ENCODE measurements around the gene RPL27.

RPL27 gene

GRCh38 chr17:43024407-43025289 is 26.4 kb downstream of the RPL27 start, which contains the start of gene RND2:
TSS of gene RND2 (plus strand) at chr17:43025231. CDS start at chr17:43025348, 117 bp downstream.
- Histone ChIP-seq H3K27me3 (ENCODE audit: control insufficient read depth, insufficient read depth, low read length) (no peaks in the 10 kb centered on the region), H3K36me3 (ENCODE audit: control insufficient read depth, insufficient read depth, low read length) (peaks cover 27% of the 10 kb centered on the region), H3K9me3 (ENCODE audit: control insufficient read depth, insufficient read depth, low read length) (no peaks in the 10 kb centered on the region), H3K9ac (ENCODE audit: low read depth, low read length) (peak within 1 kb of the TSS; percentile 90), H3K4me3 (ENCODE audit: low read depth, low read length) (peak within 1 kb of the TSS; percentile 94), H3K27ac (ENCODE audit: low read depth, low read length) (peak within 1 kb of the TSS; percentile 98), H3K4me1 (ENCODE audit: control insufficient read depth, insufficient read depth, low read length) (peaks cover 29% of the 10 kb centered on the region)

GRCh38 chr17:43025290-43025657 is 27.1 kb downstream of the RPL27 start:
- H3K4me1 ChIP-seq (ENCODE audit: control insufficient read depth, insufficient read depth, low read length), result peaks cover 22% of the 10 kb centered on the region
- H3K9ac ChIP-seq (ENCODE audit: low read depth, low read length), result no peak overlapping the region
- H3K9me3 ChIP-seq (ENCODE audit: control insufficient read depth, insufficient read depth, low read length), result no peaks in the 10 kb centered on the region
- peaks cover 24% of the 10 kb centered on the region for H3K36me3 ChIP-seq (ENCODE audit: control insufficient read depth, insufficient read depth, low read length)
- H3K27ac ChIP-seq (ENCODE audit: low read depth, low read length), result no peak overlapping the region
- no peaks in the 10 kb centered on the region for H3K27me3 ChIP-seq (ENCODE audit: control insufficient read depth, insufficient read depth, low read length)
- H3K4me3 ChIP-seq (ENCODE audit: low read depth, low read length), result peak overlapping the region; percentile 73

- Histone ChIP-seq H3K9me3 (ENCODE audit: control insufficient read depth, insufficient read depth, low read length) (no peaks in the 10 kb centered on the region), H3K27me3 (ENCODE audit: control insufficient read depth, insufficient read depth, low read length) (no peaks in the 10 kb centered on the region), H3K4me3 (ENCODE audit: low read depth, low read length) (peak overlapping the region; percentile 73), H3K4me1 (ENCODE audit: control insufficient read depth, insufficient read depth, low read length) (peaks cover 20% of the 10 kb centered on the region), H3K27ac (ENCODE audit: low read depth, low read length) (no peak overlapping the region), H3K9ac (ENCODE audit: low read depth, low read length) (no peak overlapping the region), H3K36me3 (ENCODE audit: control insufficient read depth, insufficient read depth, low read length) (peaks cover 24% of the 10 kb centered on the region)
Observed at GRCh38 chr17:43025766-43026537, 27.7 kb downstream of the RPL27 start.

GRCh38 chr17:43026595-43026994 is 28.4 kb downstream of the RPL27 start:
- H3K9ac ChIP-seq (ENCODE audit: low read depth, low read length), result no peak overlapping the region

GRCh38 chr17:43027091-43028032 is 29.1 kb downstream of the RPL27 start:
- Histone ChIP-seq H3K36me3 (ENCODE audit: control insufficient read depth, insufficient read depth, low read length) (peaks cover 24% of the 10 kb centered on the region), H3K27me3 (ENCODE audit: control insufficient read depth, insufficient read depth, low read length) (no peaks in the 10 kb centered on the region), H3K4me1 (ENCODE audit: control insufficient read depth, insufficient read depth, low read length) (peaks cover 28% of the 10 kb centered on the region), H3K4me3 (ENCODE audit: low read depth, low read length) (peak overlapping the region; percentile 18), H3K9ac (ENCODE audit: low read depth, low read length) (no peak overlapping the region), H3K27ac (ENCODE audit: low read depth, low read length) (peak overlapping the region; percentile 70), H3K9me3 (ENCODE audit: control insufficient read depth, insufficient read depth, low read length) (no peaks in the 10 kb centered on the region)

More at GRCh38 chr17:43026595-43026994, 28.4 kb downstream of the RPL27 start:
- 0 out of 2 replicates have a peak overlapping the region, but pooled peaks have one; percentile 18 for H3K4me3 ChIP-seq (ENCODE audit: low read depth, low read length)
- no peaks in the 10 kb centered on the region for H3K9me3 ChIP-seq (ENCODE audit: control insufficient read depth, insufficient read depth, low read length)
- H3K27ac ChIP-seq (ENCODE audit: low read depth, low read length), result peak overlapping the region; percentile 70
- peaks cover 26% of the 10 kb centered on the region for H3K4me1 ChIP-seq (ENCODE audit: control insufficient read depth, insufficient read depth, low read length)
- no peaks in the 10 kb centered on the region for H3K27me3 ChIP-seq (ENCODE audit: control insufficient read depth, insufficient read depth, low read length)
- H3K36me3 ChIP-seq (ENCODE audit: control insufficient read depth, insufficient read depth, low read length), result peaks cover 24% of the 10 kb centered on the region

DNA sequence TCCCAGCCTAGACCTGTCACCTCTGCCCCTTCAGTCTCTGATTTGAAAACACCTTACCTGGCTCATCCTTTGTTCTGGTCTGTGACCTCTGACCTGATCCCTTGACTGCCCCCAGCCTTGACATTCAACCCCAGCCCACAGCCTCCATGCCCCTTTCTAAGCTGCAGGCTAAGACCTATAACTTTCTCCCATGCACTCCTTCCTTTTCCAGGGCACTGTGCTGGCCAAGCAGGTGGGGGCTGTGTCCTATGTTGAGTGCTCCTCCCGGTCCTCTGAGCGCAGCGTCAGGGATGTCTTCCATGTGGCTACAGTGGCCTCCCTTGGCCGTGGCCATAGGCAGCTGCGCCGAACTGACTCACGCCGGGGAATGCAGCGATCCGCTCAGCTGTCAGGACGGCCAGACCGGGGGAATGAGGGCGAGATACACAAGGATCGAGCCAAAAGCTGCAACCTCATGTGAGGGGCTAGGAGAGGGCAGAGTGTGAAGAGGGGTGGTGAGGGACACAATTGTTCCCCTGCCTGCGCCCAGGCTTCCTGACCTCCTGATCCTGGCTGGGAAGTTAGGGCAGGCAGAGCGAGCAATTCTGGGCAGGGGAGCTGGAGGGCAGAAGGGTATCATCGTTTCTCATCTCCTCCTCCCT is 30.1 kb downstream of the RPL27 start:
- peaks cover 28% of the 10 kb centered on the region for H3K4me1 ChIP-seq (ENCODE audit: control insufficient read depth, insufficient read depth, low read length)
- H3K9me3 ChIP-seq (ENCODE audit: control insufficient read depth, insufficient read depth, low read length), result no peaks in the 10 kb centered on the region
- no peak overlapping the region for H3K9ac ChIP-seq (ENCODE audit: low read depth, low read length)
- peak overlapping the region; percentile 70 for H3K27ac ChIP-seq (ENCODE audit: low read depth, low read length)
- peaks cover 24% of the 10 kb centered on the region for H3K36me3 ChIP-seq (ENCODE audit: control insufficient read depth, insufficient read depth, low read length)
- H3K4me3 ChIP-seq (ENCODE audit: low read depth, low read length), result no peak overlapping the region
- no peaks in the 10 kb centered on the region for H3K27me3 ChIP-seq (ENCODE audit: control insufficient read depth, insufficient read depth, low read length)

- H3K9ac ChIP-seq (ENCODE audit: low read depth, low read length), result no peak overlapping the region
- H3K4me3 ChIP-seq (ENCODE audit: low read depth, low read length), result no peak overlapping the region
- H3K4me1 ChIP-seq (ENCODE audit: control insufficient read depth, insufficient read depth, low read length), result peaks cover 47% of the 10 kb centered on the region
- peaks cover 24% of the 10 kb centered on the region for H3K36me3 ChIP-seq (ENCODE audit: control insufficient read depth, insufficient read depth, low read length)
- no peaks in the 10 kb centered on the region for H3K9me3 ChIP-seq (ENCODE audit: control insufficient read depth, insufficient read depth, low read length)
- no peaks in the 10 kb centered on the region for H3K27me3 ChIP-seq (ENCODE audit: control insufficient read depth, insufficient read depth, low read length)
- H3K27ac ChIP-seq (ENCODE audit: low read depth, low read length), result no peak overlapping the region
Observed at GRCh38 chr17:43030137-43030767, 32.0 kb downstream of the RPL27 start.

DNA sequence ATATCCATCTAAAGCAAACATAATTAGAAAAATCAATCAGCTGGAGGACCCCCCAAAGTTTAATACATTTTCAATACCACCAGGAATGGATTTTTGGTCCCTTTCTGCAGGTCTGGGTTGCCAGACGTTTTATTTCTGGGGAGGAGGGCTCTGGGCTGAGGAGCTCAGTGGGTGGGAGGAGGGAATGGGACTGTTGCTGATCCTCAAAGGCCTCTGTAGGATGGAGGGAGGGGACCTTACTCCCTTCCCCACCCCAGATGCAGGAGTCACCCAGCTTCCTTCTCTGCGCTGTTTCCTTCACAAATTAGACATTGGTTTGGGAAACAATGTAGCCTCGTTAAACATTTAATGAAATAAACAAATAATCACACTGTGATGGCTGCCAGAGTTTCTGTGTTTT is 33.4 kb downstream of the RPL27 start:
- peaks cover 24% of the 10 kb centered on the region for H3K36me3 ChIP-seq (ENCODE audit: control insufficient read depth, insufficient read depth, low read length)

GRCh38 chr17:43033948-43034881 is 36.0 kb downstream of the RPL27 start:
- Histone ChIP-seq H3K9me3 (ENCODE audit: control insufficient read depth, insufficient read depth, low read length) (no peaks in the 10 kb centered on the region), H3K4me3 (ENCODE audit: low read depth, low read length) (peak overlapping the region; percentile 25; the same call in 1 of the 2 replicates), H3K27me3 (ENCODE audit: control insufficient read depth, insufficient read depth, low read length) (no peaks in the 10 kb centered on the region), H3K9ac (ENCODE audit: low read depth, low read length) (no peak overlapping the region; the same call in 1 of the 2 replicates), H3K4me1 (ENCODE audit: control insufficient read depth, insufficient read depth, low read length) (peaks cover 45% of the 10 kb centered on the region), H3K36me3 (ENCODE audit: control insufficient read depth, insufficient read depth, low read length) (peaks cover 1% of the 10 kb centered on the region), H3K27ac (ENCODE audit: low read depth, low read length) (peak overlapping the region; percentile 81)

More for the DNA sequence above, 33.4 kb downstream of the RPL27 start:
- H3K9me3 ChIP-seq (ENCODE audit: control insufficient read depth, insufficient read depth, low read length), result no peaks in the 10 kb centered on the region
- H3K4me1 ChIP-seq (ENCODE audit: control insufficient read depth, insufficient read depth, low read length), result peaks cover 57% of the 10 kb centered on the region
- no peak overlapping the region for H3K27ac ChIP-seq (ENCODE audit: low read depth, low read length)
- no peaks in the 10 kb centered on the region for H3K27me3 ChIP-seq (ENCODE audit: control insufficient read depth, insufficient read depth, low read length)
- H3K4me3 ChIP-seq (ENCODE audit: low read depth, low read length), result no peak overlapping the region
- H3K9ac ChIP-seq (ENCODE audit: low read depth, low read length), result no peak overlapping the region
